ENCODE data around the gene DIS3L.

DNA sequence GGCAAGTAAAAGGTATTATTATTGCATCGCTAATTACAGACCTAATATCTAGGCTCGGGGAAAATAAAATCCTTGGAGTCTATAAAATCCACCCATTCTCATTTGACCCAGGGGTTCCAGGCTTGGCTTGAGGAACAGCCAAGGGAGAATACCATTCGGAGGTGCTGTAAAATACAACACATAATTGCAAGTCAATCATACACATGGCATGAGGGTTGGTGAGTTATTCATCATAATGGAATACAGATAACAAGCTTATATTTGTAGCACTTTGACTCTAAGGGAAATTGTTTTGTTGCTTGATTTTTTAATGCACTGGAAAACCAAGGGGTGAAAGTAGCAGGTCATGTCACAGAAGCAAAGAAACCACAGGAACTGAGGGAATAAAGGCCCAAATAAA, 16.8 kb upstream of the DIS3L start:
- TF ChIP-seq, protein P1, sequence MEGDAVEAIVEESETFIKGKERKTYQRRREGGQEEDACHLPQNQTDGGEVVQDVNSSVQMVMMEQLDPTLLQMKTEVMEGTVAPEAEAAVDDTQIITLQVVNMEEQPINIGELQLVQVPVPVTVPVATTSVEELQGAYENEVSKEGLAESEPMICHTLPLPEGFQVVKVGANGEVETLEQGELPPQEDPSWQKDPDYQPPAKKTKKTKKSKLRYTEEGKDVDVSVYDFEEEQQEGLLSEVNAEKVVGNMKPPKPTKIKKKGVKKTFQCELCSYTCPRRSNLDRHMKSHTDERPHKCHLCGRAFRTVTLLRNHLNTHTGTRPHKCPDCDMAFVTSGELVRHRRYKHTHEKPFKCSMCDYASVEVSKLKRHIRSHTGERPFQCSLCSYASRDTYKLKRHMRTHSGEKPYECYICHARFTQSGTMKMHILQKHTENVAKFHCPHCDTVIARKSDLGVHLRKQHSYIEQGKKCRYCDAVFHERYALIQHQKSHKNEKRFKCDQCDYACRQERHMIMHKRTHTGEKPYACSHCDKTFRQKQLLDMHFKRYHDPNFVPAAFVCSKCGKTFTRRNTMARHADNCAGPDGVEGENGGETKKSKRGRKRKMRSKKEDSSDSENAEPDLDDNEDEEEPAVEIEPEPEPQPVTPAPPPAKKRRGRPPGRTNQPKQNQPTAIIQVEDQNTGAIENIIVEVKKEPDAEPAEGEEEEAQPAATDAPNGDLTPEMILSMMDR (IDR thresholded peaks at IDR 0.05): no peak
- no peak for TF ChIP-seq POLR2A (IDR thresholded peaks at IDR 0.05)

Measured in esophagus squamous epithelium (tissue), 4 donors.